Stimulated activated CD4-positive, alpha-beta T cell treated with anti-CD3 and anti-CD28 coated beads, Interleukin-12 subunit alpha, Interleukin-12 subunit beta, amount 100 ng/mL, for 4 hours (primary cell): ENCODE results near the gene CHL1.

Experiments used
- DNase-seq: peaks from one replicate; pipeline ENCODE4 v3.0.0-alpha.2; 2020

The CHL1 gene

DNA sequence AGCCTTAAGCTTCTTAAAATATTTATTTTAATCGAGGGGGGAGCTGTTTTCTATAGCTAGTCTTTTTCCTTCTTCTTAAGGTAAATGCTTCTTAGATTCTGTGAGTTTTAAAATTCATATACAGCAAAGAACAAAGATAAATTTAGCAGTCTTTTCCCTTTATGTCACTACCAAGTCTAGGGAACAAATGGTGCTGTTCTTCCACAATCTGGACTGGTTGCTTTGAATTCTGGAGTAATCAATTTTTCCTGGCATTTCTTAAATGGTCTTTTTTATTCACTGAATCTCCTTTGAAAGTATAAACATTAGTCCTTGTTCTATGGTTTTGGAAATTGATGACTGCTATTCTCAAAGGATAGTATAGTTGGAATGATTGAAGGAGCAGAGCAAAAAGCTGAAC lies 82.8 kb downstream of the CHL1 start:
- no peak for DNase-seq

DNA sequence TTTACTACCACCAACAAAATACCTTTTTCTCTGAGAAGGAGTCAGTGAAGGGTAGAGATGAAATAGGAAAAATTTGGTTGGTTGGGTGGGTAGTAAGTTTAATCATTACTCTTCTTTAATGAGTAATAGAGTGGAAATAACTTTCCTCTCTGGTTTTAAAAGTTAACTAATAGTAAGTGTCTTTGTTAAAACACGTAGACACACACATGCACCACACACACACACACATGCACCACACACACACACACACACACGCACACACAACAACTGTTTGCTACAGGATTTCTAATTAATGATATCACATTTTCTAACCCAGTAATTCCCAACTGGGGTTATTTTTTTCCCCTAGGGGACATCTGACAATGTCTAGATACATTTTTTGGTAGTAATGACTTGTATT lies 84.1 kb downstream of the CHL1 start:
- DNase-seq = no peak

DNA sequence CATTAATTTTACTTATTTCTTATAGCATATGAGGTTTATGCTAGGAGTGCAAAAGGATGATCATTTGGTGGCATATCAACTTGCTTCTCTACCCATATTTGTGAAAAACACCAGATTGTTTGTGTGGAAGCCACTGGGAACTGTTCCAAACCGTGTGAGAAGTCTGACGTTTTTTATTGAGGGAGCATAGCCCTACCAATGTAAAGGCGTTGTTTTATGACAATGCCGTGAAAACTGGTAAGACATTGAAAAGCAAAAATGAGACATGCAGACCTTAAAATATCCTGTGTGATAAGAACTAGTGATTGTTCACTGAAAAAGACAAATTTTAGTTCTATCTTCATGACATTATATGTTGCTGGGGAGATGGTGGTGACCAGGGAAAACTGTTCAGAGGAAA lies 87.8 kb downstream of the CHL1 start:
- DNase-seq = no peak

DNA sequence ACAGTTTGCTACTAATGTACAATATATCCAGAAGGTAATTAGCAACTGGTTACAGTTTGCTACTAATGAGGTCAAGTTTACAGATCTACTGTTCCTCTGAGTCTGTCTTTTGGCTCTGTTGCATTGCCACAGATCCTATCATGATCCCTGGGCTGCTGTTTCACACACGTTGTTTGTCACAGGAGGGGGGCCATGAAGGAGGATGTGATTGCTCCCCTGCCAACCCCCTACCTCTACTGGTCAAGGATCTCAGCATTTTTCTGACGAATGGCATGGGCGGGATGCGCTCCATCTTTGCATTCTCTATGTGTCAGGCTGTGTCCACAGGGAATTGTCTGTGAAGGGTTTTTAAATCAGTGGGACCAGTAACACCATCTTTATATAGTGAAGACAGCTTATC lies 91.9 kb downstream of the CHL1 start:
- DNase-seq = no peak

DNA sequence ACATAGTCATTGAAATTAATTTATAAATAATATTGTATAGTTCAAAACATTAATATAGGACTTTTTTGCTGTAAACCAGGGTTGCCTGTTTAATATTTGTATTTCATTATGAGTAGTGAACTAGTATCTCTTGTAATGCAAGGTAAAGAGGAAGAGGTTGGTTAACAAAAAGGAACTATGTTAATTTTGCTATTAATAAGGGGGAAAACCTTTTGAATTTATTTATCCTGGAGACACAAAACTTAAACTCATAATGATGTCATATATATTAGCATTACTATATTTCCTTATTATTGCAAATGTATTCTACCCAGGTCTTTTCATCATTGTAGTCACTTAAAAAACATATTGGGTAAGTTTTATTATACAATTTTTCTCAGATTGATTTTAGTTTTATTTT lies 94.5 kb downstream of the CHL1 start:
- no peak for DNase-seq

DNA sequence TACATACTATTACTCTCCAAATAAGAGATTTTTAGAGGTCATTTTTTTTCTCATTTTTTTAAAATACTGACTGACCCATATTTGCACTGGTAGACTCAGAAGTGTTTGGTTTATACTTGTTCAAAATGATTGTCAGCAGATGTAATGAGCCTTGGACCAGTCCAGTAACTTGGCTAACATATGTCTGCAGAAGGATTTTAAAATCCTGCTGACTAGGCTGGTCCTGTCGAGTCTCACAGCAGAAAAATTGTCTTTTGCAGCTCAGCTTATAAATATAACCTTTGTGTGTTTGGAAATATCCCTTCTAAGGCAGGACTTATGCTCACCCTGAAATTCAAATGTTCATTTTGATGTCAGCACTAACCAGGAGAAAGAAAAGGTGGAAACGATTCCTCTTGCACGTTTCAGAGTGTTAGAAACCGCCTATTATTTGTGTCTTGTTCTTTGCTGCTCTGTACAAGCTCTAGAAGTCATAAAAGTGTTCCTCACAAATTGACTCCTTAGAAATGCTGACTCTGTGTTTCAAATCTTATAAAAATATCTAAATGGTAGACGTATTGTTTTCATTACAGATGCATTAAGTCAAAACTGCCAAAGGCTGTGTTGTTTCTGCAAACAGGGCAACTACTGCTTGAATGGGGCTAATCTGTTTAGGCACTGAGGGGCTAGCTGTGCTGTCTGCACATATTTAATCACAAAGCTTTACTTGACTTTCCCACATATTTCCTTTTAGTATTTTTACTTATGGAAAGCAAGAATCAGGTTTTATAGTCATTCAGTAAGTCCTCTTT lies 95.3 kb downstream of the CHL1 start:
- DNase-seq = no peak

DNA sequence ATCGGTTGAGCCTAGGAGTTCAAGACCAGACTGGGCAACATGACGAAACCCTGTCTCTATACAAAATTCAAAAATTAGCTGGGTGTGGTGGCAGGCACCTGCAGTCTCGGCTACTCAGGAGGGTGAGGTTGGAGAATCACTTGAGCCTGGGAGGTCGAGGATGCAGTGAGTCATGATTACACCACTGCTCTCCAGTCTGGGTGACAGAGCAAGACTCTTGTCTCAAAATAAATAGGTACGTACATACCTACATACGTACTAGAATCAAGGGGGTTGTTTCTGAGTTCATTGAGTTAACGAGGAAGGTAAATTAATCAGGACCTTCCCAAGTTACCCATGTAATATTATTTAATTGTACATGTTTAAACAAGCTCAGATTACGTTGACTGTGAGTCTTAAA lies 97.5 kb downstream of the CHL1 start:
- no peak for DNase-seq

DNA sequence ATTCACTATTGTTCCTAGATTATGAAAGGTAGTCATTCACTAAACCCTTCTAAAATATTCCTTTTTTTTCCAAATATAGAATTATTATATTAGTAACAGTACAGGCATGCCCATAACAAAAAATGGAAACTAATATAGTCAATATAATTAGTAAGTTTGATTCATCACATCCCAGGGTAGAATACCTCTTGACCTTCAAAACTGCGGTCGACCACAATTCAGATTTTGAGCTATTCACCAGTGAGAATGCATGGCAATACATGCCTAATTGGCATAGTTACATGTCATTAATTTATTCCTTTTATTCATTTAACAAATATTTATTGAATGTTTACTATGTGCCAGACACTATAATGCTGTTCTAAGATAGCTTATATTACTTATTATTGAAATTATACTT lies 98.0 kb downstream of the CHL1 start:
- DNase-seq = no peak

DNA sequence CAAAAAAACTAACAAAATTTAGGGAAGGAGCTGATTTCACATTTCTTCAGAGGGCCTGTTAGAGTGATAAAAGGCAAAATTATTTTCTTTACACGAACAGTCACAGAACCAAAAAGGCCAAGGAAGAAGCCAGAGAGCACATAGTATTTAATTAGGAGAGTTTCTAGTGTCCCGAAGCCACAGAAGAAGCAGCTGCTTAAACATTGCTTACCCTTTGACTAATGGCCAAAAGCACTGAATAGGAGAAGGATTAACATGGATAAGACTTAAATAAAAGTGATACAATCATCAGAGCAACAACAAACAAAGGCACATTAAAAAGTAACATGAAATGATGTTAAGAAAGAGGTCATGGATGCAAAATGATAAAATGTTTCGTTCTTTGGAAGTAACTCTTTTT lies 98.6 kb downstream of the CHL1 start:
- DNase-seq = no peak

DNA sequence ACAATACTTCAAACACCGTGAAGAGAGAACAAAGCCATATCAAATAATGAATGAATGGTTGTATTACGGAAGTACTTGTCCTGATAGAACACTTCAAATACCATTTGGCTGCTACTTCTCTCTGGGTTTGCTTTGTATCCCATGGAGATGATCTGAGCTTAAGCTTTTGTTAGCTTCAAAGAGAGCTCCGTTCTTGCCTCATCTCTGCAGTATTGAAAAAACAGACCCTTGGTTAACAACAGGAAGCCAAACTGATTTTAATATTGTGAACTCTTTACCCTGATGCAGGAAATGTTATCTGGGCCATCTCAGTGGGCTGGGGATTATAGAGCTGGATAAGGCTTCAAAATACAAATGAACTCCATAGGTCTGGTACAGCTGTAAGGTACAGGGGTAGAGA lies 101.0 kb downstream of the CHL1 start:
- no peak for DNase-seq

DNA sequence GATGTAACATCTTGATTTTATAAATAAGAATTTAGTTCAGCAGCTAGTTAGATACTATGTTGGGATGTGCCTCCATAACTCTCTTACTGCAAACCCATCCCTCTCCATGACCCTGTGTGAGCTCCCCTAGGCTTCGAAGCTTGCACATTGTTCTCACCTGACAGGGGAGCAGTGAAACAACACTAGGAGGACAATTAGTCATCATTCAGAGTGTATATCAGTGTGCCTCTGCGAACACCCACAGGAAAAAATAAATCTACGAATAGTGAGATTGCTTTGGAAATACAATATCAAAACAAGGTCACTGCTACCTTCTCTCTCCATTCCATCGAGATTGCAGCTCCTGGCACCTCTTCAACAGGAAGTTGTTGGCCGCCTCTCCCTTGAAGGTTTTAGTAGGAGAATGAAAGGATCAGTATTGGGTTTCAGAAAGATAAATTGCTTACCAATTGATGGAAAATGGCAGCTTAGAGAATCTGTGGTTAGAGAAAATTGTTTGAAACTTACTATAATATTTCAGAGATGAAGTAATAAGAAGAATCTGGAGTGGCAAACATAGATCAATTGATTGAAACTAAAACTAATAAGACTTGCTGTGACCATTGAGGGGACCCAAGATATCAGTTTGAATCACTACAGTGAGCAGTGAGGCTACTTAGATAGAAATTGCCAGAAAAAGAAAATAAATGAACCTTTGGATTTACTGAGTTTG lies 103.2 kb downstream of the CHL1 start:
- no peak for DNase-seq

DNA sequence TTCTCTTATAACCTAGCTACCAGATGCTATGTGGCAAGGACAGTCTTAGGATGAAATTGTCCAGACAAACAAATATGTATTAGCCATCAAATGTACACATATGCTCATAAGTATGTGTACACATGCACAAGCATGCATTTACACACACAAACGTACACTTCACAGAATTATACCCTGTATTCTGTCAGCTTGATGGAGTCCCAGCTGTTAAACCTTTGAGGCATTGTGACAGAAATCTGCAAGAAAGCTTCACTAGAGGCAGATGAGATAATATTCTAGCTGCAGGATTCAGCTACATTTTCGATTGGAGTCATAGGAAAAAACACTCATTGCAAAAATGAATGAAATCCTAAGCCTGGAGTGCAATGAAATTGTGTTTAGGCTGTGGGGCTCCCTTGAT lies 110.6 kb downstream of the CHL1 start:
- DNase-seq = no peak

DNA sequence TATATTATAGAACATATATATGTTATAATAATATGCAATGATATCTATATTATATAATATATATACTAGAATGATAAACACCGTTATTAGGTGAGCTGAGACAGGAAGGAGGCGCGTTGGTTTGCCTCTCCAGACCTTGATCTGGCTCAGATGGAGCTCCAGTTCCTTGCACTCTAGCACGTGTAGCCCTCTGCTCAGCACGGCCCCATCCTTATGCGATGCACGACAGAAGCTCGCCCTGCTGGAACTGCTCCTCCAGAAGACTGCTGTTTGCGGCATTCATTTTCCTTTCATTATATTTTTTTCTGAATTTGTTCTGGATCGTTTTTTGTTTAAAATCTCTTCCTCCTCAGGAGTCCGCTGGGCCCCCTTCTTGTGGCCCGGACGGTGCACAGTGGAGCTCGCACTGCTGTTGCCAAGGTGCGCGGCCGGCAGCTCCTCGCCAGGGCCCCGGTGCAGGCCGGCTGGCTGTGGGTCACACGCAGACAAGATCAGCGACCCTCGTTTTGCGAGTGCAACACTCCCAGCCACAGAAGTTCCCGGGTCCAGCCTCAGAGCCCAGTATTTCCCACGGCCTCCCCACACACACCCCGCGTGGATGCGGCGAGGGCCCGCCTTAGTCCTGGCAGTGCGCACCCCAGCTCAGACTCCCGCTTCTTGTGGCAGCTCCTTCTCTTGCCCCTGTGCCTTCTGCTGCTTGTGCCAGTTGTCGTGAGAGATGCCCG lies 112.2 kb downstream of the CHL1 start:
- DNase-seq = no peak

DNA sequence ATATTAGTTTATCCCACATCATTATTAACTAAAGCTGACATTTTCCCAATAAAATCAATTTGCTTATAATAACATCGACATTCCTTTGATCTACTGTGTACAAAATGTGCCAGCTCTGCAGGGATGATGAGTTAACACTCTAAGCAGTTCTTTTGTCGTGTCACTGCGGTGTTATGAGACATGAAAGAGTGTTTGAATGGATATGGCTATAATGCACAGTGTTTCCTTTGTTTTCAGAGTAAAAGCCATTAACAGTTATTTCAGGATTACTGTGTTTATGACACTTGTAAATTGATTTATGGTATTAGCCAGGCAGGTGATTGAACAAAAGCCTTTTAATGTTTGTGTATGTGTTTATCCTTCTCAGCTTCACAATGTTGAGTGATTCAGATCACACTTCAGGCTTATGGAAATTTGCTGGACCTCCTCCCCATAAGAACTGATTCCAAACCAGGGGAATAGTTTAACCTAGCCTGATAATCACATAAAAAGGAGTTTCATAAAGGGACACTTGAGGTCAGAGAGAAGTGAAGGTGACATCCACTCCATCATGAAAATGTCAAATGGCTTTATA lies 115.7 kb downstream of the CHL1 start:
- DNase-seq = no peak

DNA sequence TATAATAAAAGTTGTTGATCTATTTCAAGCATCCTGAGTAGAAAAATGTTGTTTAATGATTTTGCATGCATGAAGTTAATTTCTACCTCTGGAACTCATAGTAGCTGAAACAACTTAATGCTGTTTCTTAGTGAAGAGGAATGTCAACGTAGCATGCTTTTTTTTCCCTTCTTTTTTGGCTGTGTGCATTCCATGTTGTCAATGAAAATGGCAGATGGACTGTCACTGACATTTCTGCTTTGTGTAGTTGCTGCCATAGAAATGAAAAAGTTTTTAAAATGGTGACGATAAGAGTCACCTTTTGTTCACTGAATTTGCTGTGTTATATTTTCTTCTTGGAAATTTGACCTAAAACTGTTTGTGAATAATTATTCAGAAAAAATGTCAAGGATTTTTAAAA lies 116.3 kb downstream of the CHL1 start:
- no peak for DNase-seq

DNA sequence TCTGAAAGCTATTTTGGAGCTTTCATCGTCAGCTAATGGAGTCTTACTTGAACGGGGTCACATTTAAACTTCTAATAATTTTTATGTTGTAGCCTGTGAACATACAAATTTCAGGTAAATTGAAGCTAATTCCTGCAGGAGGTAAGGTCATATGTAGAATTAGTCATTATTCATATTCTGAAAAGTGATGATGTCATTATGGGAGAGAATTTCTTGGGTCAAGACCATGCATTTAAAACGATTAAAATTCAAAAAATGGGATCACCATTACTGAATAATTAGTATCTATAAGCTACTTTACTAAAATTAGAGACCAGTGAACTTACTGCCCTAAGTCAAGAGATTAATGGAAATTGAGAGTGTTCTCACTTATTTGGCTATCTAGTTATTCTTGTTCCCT lies 120.4 kb downstream of the CHL1 start:
- no peak for DNase-seq

DNA sequence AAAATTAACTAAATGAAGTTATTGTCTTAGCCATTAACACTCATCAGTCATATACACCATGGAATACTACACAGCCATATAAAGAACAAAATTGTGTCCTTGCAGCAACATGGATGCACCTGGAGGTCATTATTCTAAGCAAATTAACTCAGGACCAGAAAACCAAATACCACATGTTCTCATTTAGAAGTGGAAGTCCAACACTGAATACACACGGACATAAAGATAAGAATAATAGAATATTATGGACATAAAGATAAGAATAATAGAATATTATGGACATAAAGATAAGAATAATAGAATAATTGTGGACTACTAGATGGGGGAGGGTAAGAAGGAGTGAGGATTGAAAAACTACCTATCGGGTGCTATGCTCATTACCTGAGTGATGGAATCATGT lies 122.3 kb downstream of the CHL1 start:
- DNase-seq = no peak

DNA sequence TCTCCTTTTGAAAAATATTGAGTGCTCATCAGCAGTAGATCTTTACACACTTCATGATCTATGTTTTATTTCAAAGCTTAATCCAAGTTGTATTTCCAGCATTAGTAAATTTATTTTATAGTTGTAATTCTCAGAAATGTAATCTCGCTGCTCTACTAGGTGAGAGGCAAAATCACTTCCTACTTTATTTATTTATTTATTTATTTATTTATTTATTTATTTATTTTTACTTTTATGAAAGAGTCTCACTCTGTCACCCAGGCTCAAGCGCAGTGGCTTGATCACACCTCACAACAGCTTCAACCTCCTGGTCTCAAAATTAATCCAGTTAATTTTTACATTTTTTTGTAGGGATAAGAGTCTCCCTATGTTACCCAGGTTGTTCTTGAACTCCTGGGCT lies 127.9 kb downstream of the CHL1 start:
- DNase-seq = no peak

DNA sequence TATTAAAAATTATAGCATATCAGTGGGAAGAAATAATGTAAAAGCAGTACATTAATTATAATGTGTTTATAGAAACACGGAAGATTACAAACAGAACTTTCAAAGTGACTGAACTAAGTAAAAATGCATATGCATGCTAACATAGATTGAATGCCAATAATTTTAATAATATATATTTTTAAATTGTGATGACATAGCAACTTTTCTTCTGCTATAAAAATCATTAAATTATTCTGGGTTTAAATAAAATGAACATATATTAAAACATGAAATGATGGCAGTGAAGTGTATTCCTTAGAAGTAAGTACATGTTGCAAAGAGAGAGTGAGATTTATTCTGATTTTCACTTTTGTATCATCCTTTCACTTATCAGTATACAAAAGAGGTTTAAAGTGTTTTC lies 128.9 kb downstream of the CHL1 start:
- no peak for DNase-seq

DNA sequence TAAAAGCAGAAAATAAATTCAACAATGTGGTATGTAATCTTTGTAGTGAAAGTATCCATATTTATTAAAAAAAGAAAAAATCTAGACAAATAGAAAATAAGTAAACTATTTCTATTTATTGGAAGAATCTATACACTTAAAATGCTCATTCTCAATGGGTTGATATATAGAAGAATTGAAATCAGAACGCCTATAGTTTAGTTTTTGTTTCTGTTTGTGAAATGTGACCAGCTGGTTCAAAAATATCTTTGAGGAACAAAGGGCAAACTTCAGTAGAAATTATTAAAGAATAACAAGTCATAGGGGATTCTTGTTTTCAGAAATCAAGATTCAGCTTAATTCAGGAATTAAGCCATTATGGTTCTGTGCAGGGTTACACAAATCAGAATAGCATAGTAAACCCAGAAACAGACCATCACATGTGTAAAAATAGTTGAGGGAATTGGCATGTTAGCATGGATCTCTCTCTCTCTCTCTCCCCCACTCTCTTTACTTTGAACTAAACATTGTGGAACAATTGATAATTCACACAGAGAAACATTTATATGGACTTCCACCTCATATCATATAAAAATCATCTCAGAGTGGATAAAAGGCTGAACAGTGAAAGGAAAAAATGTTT lies 134.0 kb downstream of the CHL1 start:
- DNase-seq = no peak

DNA sequence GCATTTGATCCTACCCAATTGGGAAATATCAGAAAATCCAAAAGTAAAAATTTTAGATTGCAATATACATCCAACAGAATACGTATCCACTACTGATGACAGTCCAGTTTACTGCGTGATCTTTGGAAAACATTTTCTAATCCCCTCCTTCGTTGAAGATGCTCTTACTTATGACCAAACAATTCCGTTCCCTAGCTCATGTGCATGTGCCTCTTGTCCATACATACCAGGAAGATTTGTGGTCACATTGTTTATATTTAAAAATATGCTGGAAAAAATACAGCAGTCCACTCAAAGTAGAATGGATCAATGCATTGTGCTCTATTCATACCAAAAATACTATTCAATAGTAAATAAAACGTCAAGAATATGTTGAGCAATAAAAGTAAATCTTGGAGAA lies 135.3 kb downstream of the CHL1 start:
- no peak for DNase-seq

DNA sequence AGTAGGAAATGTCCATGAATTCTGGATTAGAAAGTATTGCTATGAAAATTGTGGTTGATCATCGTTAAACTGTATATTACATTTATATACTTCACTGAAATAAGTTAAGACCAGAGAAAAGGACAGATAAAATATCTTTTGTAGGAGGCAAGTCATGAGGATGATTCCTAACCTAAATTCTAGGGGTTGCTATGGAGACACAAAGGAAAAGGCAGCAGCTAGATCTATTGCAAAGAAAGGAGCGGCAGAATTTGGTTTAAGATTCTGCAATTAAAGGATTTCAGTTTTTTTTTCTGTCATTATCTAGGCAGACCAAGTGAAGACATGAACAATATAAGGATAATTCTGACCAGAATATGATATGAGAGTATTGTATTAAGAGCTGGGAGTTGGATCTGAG lies 136.1 kb downstream of the CHL1 start:
- DNase-seq = no peak

DNA sequence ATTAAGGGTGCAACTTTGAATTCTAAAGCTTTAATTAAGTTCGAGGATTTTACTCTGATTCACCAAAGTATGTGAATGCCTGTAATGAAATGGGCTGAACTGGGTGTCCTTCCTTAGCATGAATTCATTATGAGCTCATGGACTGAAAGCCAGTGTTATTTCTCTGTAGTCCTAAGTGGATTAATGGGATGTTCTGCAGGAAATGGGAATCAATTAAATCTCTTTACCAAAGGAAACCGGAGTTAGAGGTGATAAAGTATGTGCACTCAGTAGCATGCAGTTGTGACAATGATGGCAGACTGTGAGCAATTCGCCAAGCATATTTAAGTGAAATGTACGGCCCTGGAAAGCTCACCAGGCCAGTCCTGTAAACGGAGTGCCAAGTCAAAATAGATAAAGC lies 138.7 kb downstream of the CHL1 start:
- no peak for DNase-seq
